NT2/D1 (cell line): ENCODE measurements around the gene PHC2.

Experiments used
- DNase-seq: peaks from one replicate; pipeline ENCODE4 v3.0.0-alpha.2; 2011; ENCODE audit warnings: low read depth, low spot score
- H3K27me3 ChIP-seq: 2 replicates; pipeline ENCODE4 v1.6.0; 2011; ENCODE audit warnings: mild to moderate bottlenecking; ENCODE audit not compliant: insufficient read length, insufficient read depth
- H3K36me3 ChIP-seq: 2 replicates; pipeline ENCODE4 v1.6.1; 2011; ENCODE audit warnings: mild to moderate bottlenecking, low read length, mixed read lengths; ENCODE audit not compliant: insufficient read depth, insufficient read length
- H3K4me1 ChIP-seq: 2 replicates; pipeline ENCODE4 v1.5.1; 2011; ENCODE audit not compliant: insufficient read depth, insufficient read length
- H3K4me3 ChIP-seq: 2 replicates; pipeline ENCODE4 v1.5.1; 2011; ENCODE audit warnings: low read depth; ENCODE audit not compliant: insufficient read length
- H3K9ac ChIP-seq: 2 replicates; pipeline ENCODE4 v1.6.0; 2011; ENCODE audit warnings: low read depth; ENCODE audit not compliant: insufficient read length
- H3K9me3 ChIP-seq: 2 replicates; pipeline ENCODE4 v1.5.1; 2011; ENCODE audit warnings: mild to moderate bottlenecking, low read length; ENCODE audit not compliant: insufficient read depth
- SUZ12 ChIP-seq: IDR thresholded peaks from 2 replicates; pipeline ENCODE4 v1.6.1; 2011; ENCODE audit not compliant: insufficient read length, insufficient read depth; ENCODE audit errors: extremely low read depth
- YY1 ChIP-seq: IDR thresholded peaks from 2 replicates; pipeline ENCODE4 v1.6.1; 2011; ENCODE audit not compliant: insufficient read length, insufficient read depth
- ZNF274 ChIP-seq: IDR thresholded peaks from 2 replicates; pipeline ENCODE4 v1.6.1; 2011; ENCODE audit warnings: mild to moderate bottlenecking, low read depth, low read length

Gene PHC2

GRCh38 chr1:33319949-33320618, 110.8 kb downstream of the PHC2 start:
- TF ChIP-seq SUZ12 (no peak), YY1 (no peak), ZNF274 (no peak)
- no peak overlapping the region for H3K9ac ChIP-seq
- peaks cover 26% of the 10 kb centered on the region for H3K36me3 ChIP-seq
- H3K9me3 ChIP-seq = no peaks in the 10 kb centered on the region
- DNase-seq = no peak
- H3K27me3 ChIP-seq = no peaks in the 10 kb centered on the region
- H3K4me1 ChIP-seq = peaks cover 12% of the 10 kb centered on the region
- H3K4me3 ChIP-seq = no peak overlapping the region

- Histone ChIP-seq H3K27me3 (no peaks in the 10 kb centered on the region), H3K36me3 (peaks cover 19% of the 10 kb centered on the region), H3K4me1 (peaks cover 8% of the 10 kb centered on the region), H3K4me3 (no peak overlapping the region), H3K9me3 (no peaks in the 10 kb centered on the region), H3K9ac (no peak overlapping the region)
- no peak for DNase-seq
- no peak for TF ChIP-seq YY1
- no peak for TF ChIP-seq ZNF274
- TF ChIP-seq SUZ12 = no peak
Observed at GRCh38 chr1:33319186-33319948, 111.5 kb downstream of the PHC2 start.

- no peak overlapping the region for H3K9ac ChIP-seq
- H3K36me3 ChIP-seq = peaks cover 6% of the 10 kb centered on the region
- no peak overlapping the region for H3K4me3 ChIP-seq
- H3K4me1 ChIP-seq = peaks cover 8% of the 10 kb centered on the region
- no peaks in the 10 kb centered on the region for H3K27me3 ChIP-seq
- no peak for TF ChIP-seq SUZ12
- no peak for TF ChIP-seq ZNF274
- TF ChIP-seq YY1 = no peak
- no peak for DNase-seq
- H3K9me3 ChIP-seq = no peaks in the 10 kb centered on the region
Observed at GRCh38 chr1:33317946-33318345, 112.9 kb downstream of the PHC2 start.

GRCh38 chr1:33317354-33317753, 113.5 kb downstream of the PHC2 start:
- H3K4me1 ChIP-seq = peaks cover 8% of the 10 kb centered on the region
- peaks cover under 1% of the 10 kb centered on the region for H3K36me3 ChIP-seq
- TF ChIP-seq SUZ12 = no peak
- TF ChIP-seq YY1 = no peak
- TF ChIP-seq ZNF274 = no peak
- H3K9me3 ChIP-seq = no peaks in the 10 kb centered on the region
- no peak overlapping the region for H3K4me3 ChIP-seq
- H3K9ac ChIP-seq = no peak overlapping the region
- no peak for DNase-seq
- no peaks in the 10 kb centered on the region for H3K27me3 ChIP-seq

- TF ChIP-seq SUZ12 = no peak
- TF ChIP-seq YY1 = no peak
- no peak for TF ChIP-seq ZNF274
- no peaks in the 10 kb centered on the region for H3K9me3 ChIP-seq
- H3K27me3 ChIP-seq = no peaks in the 10 kb centered on the region
- peaks cover 8% of the 10 kb centered on the region for H3K4me1 ChIP-seq
- H3K4me3 ChIP-seq = no peak overlapping the region
- no peak overlapping the region for H3K9ac ChIP-seq
- no peaks in the 10 kb centered on the region for H3K36me3 ChIP-seq
- DNase-seq = no peak
Observed at GRCh38 chr1:33316601-33317000, 114.3 kb downstream of the PHC2 start.

GRCh38 chr1:33314416-33314815, 116.5 kb downstream of the PHC2 start:
- Histone ChIP-seq H3K4me1 (no peaks in the 10 kb centered on the region), H3K36me3 (no peaks in the 10 kb centered on the region), H3K27me3 (no peaks in the 10 kb centered on the region), H3K4me3 (no peak overlapping the region), H3K9ac (no peak overlapping the region), H3K9me3 (peaks cover 16% of the 10 kb centered on the region; the same call in 1 of the 2 replicates)
- DNase-seq = no peak
- TF ChIP-seq YY1 (no peak), SUZ12 (no peak), ZNF274 (no peak)

GRCh38 chr1:33312413-33312749, 118.5 kb downstream of the PHC2 start:
- no peak for DNase-seq
- no peaks in the 10 kb centered on the region for H3K27me3 ChIP-seq
- no peak overlapping the region for H3K4me3 ChIP-seq
- TF ChIP-seq SUZ12 = no peak
- no peak for TF ChIP-seq ZNF274
- no peak for TF ChIP-seq YY1
- no peaks in the 10 kb centered on the region for H3K36me3 ChIP-seq
- H3K9me3 ChIP-seq = peaks cover 16% of the 10 kb centered on the region; the same call in 1 of the 2 replicates
- no peaks in the 10 kb centered on the region for H3K4me1 ChIP-seq
- H3K9ac ChIP-seq = no peak overlapping the region
